Adipocyte (in vitro differentiated cells): ENCODE measurements around the gene ASRGL1.
"Not testable (repeated sequence)": the region's sequence is repeated elsewhere in the genome, so short reads cannot be mapped to it uniquely, and the experiment has no call there.

Experiments
- DNase-seq: peaks from one replicate; pipeline ENCODE4 v3.0.0-alpha.2; 2015; ENCODE audit warnings: low read depth
- H3K27me3 ChIP-seq: replicated peaks from 2 replicates; pipeline ENCODE4 v1.7.0; 2013; ENCODE audit warnings: mild to moderate bottlenecking, low read length, moderate library complexity; ENCODE audit not compliant: control insufficient read depth, insufficient read depth
- H3K36me3 ChIP-seq: 2 replicates; pipeline ENCODE4 v1.7.0; 2013; ENCODE audit warnings: low read length, mild to moderate bottlenecking, moderate library complexity; ENCODE audit not compliant: control insufficient read depth, insufficient read depth, severe bottlenecking
- H3K4me1 ChIP-seq: 2 replicates; pipeline ENCODE4 v1.7.0; 2013; ENCODE audit warnings: mild to moderate bottlenecking, low read length, moderate library complexity; ENCODE audit not compliant: control insufficient read depth, insufficient read depth
- H3K4me3 ChIP-seq: 2 replicates; pipeline ENCODE4 v1.7.0; 2013; ENCODE audit warnings: mild to moderate bottlenecking, low read length, moderate library complexity
- H3K9ac ChIP-seq: 2 replicates; pipeline ENCODE4 v1.7.0; 2013; ENCODE audit warnings: mild to moderate bottlenecking, low read length, moderate library complexity
- H3K9me3 ChIP-seq: 2 replicates; pipeline ENCODE4 v1.7.0; 2013; ENCODE audit warnings: mild to moderate bottlenecking, low read length, moderate library complexity; ENCODE audit not compliant: control insufficient read depth

The ASRGL1 gene

DNA sequence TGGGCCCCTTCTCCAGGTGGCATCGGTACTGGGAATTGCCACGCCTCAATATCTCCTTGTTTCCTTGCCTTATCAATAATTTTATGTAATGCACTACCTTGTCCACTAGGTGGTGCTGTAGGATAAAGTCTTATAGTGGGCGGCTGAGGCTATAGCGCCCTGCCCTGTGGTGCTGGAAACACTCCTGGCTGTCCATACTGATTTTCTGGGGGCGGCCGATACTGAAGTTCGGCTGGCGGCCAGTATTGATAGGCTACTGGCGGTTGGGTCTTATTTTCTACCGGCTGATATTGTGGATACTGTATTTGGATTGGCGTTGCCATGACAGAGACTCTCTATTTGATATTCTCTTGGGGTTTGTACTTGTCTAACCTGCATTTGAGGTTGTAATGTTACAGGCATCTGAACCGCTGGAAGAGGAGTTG, 43.6 kb downstream of the ASRGL1 start:
- H3K27me3 ChIP-seq, H3K36me3 ChIP-seq, H3K4me3 ChIP-seq, H3K4me1 ChIP-seq, H3K9ac ChIP-seq, H3K9me3 ChIP-seq: not testable (repeated sequence)
- DNase-seq = peak; percentile 90

DNA sequence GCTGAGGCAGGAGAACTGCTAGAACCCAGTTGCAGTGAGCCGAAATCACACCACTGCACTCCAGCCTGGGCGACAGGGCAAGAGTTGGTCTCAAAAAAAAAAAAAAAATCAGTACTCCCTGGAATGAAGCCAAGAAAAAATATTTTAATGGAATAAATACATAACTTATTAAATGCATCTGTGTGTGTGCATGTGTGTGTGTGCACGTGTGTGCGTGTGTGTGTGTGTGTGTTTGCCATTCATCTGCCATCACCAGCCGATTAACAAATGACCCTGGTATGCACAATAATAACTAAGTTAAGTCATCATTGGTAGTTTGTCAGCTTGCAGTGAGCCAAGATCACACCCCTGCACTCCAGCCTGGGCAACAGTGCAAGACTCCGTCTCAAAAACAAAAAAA, 46.6 kb downstream of the ASRGL1 start:
- Histone ChIP-seq H3K4me1 (no peaks in the 10 kb centered on the region), H3K9me3 (no peaks in the 10 kb centered on the region), H3K27me3 (no peaks in the 10 kb centered on the region), H3K4me3 (no peak overlapping the region), H3K9ac (no peak overlapping the region), H3K36me3 (no peaks in the 10 kb centered on the region)
- no peak for DNase-seq

- not testable (repeated sequence) for H3K36me3 ChIP-seq, H3K4me3 ChIP-seq, DNase-seq, H3K27me3 ChIP-seq, H3K9ac ChIP-seq, H3K9me3 ChIP-seq
- H3K4me1 ChIP-seq = peaks cover 11% of the 10 kb centered on the region
These were observed 48.8 kb downstream of the ASRGL1 start for GRCh38 chr11:62386083-62386482.

- Histone ChIP-seq H3K27me3 (no peaks in the 10 kb centered on the region), H3K9me3 (no peaks in the 10 kb centered on the region), H3K9ac (no peak overlapping the region), H3K4me1 (peaks cover 19% of the 10 kb centered on the region), H3K36me3 (no peaks in the 10 kb centered on the region), H3K4me3 (no peak overlapping the region)
- DNase-seq = no peak
These were observed 50.1 kb downstream of the ASRGL1 start for GRCh38 chr11:62387381-62387780.

- Histone ChIP-seq H3K36me3 (no peaks in the 10 kb centered on the region), H3K9ac (no peak overlapping the region), H3K4me1 (peaks cover 19% of the 10 kb centered on the region), H3K27me3 (no peaks in the 10 kb centered on the region), H3K9me3 (no peaks in the 10 kb centered on the region), H3K4me3 (no peak overlapping the region)
- no peak for DNase-seq
These were observed 51.8 kb downstream of the ASRGL1 start for GRCh38 chr11:62388999-62389398.

DNA sequence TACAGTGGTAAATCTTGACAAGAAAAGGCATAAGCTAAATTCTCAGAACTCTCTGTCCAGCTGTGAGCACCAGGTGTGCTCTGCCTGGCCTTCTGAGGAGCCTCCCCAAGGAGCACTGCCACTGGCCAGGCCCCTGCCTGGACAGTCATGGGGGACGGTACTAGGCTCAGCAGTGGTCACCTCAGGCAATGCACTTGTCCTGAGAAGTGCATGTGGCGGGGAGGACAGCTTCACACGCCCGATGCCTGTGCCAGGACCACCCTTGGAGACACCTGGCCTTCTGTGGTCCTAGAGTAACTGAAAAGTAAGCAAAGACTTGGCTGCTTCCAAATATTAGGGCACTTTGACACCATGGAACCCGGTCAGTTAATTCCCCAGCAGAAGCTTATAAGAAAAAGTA, 53.0 kb downstream of the ASRGL1 start:
- H3K9ac ChIP-seq = no peak overlapping the region
- no peaks in the 10 kb centered on the region for H3K9me3 ChIP-seq
- H3K27me3 ChIP-seq = no peaks in the 10 kb centered on the region
- H3K36me3 ChIP-seq = no peaks in the 10 kb centered on the region
- peaks cover 27% of the 10 kb centered on the region for H3K4me1 ChIP-seq
- no peak overlapping the region for H3K4me3 ChIP-seq
- DNase-seq = no peak

GRCh38 chr11:62390722-62391121, 53.5 kb downstream of the ASRGL1 start:
- no peak for DNase-seq
- no peaks in the 10 kb centered on the region for H3K36me3 ChIP-seq
- H3K9ac ChIP-seq = no peak overlapping the region
- H3K9me3 ChIP-seq = no peaks in the 10 kb centered on the region
- peaks cover 30% of the 10 kb centered on the region for H3K4me1 ChIP-seq
- H3K27me3 ChIP-seq = no peaks in the 10 kb centered on the region
- no peak overlapping the region for H3K4me3 ChIP-seq

DNA sequence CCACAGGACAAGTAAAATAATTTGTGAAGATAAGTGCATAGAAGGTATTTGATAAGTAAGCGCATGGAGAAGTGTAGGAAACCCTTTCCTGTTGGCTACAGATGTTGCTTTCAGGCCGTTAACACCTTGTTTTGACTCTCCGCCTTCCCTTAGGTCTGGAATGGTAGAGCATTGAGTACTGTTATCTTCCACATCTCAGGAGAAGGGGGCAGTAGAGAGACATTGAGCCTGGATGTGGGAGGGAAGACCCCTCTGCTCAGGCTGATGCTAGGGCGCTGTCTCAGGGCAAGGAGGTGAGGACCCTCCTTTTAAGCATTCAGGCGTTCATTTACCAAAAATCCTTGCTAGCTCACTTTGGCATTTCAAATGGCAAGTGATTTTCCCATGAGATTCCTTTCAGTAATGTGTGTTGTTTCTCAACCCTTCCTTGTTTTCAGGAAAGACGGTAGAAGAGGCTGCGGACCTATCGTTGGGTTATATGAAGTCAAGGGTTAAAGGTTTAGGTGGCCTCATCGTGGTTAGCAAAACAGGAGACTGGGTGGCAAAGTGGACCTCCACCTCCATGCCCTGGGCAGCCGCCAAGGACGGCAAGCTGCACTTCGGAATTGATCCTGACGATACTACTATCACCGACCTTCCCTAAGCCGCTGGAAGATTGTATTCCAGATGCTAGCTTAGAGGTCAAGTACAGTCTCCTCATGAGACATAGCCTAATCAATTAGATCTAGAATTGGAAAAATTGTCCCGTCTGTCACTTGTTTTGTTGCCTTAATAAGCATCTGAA, 54.6 kb downstream of the ASRGL1 start:
- no peak overlapping the region for H3K4me3 ChIP-seq
- no peaks in the 10 kb centered on the region for H3K9me3 ChIP-seq
- no peaks in the 10 kb centered on the region for H3K27me3 ChIP-seq
- no peak for DNase-seq
- H3K36me3 ChIP-seq = no peaks in the 10 kb centered on the region
- H3K9ac ChIP-seq = no peak overlapping the region
- H3K4me1 ChIP-seq = peaks cover 30% of the 10 kb centered on the region

- Histone ChIP-seq H3K36me3 (no peaks in the 10 kb centered on the region), H3K4me1 (peaks cover 31% of the 10 kb centered on the region)
- DNase-seq = no peak
These were observed 55.3 kb downstream of the ASRGL1 start for GRCh38 chr11:62392506-62392905.

GRCh38 chr11:62393061-62393611, 55.9 kb downstream of the ASRGL1 start:
- H3K9ac ChIP-seq = peak overlapping the region; percentile 10
- DNase-seq = no peak
- H3K4me1 ChIP-seq = peaks cover 37% of the 10 kb centered on the region
- no peaks in the 10 kb centered on the region for H3K27me3 ChIP-seq
- no peak overlapping the region for H3K4me3 ChIP-seq
- H3K9me3 ChIP-seq = no peaks in the 10 kb centered on the region
- no peaks in the 10 kb centered on the region for H3K36me3 ChIP-seq

More at GRCh38 chr11:62392506-62392905, 55.3 kb downstream of the ASRGL1 start:
- Histone ChIP-seq H3K9me3 (no peaks in the 10 kb centered on the region), H3K4me3 (no peak overlapping the region), H3K27me3 (no peaks in the 10 kb centered on the region), H3K9ac (peak overlapping the region; percentile 10)

DNA sequence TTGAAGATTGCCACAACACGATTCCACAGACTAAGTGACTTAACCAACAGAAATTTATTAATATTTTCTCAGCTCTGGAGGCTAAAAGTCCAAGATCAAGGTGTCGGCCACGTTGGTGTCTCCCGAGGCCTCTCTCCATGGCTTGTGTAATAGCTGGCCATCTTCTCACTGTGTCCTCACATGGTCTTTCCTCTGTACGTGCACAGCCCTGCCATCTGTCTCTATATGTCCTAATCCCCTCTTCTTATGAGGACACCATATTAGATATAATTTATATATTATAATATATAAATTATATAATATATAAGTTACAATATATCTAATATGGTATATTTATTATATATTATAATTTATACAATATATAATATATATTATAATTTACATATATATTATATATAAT, 56.5 kb downstream of the ASRGL1 start:
- H3K36me3 ChIP-seq = no peaks in the 10 kb centered on the region
- H3K4me3 ChIP-seq = no peak overlapping the region
- no peak for DNase-seq
- peaks cover 43% of the 10 kb centered on the region for H3K4me1 ChIP-seq
- H3K9ac ChIP-seq = no peak overlapping the region
- no peaks in the 10 kb centered on the region for H3K27me3 ChIP-seq
- no peaks in the 10 kb centered on the region for H3K9me3 ChIP-seq
